Bronchial epithelial cell (primary cell): ENCODE results near the gene PPARD. TPM values are rescaled to one million over a fixed set of nuclear protein-coding genes. Genes with fewer than 3 reads are reported as not detected.

Experiments
- DNase-seq: peaks from one replicate; pipeline ENCODE4 v3.0.0-alpha.2; 2010; ENCODE audit warnings: low read depth
- FAIRE-seq: peaks from 2 replicates; lab custom pipeline; 2011; peaks lifted over from hg19 to GRCh38; lab: Jason Lieb, UNC
- H3K27me3 ChIP-seq: 2 replicates; pipeline ENCODE4 v1.5.1; 2011; ENCODE audit warnings: low read length; ENCODE audit not compliant: control insufficient read depth, insufficient read depth
- H3K36me3 ChIP-seq: 2 replicates; pipeline ENCODE4 v1.5.1; 2011; ENCODE audit warnings: low read length; ENCODE audit not compliant: control insufficient read depth, insufficient read depth
- H3K4me3 ChIP-seq: 2 replicates; pipeline ENCODE4 v1.5.1; 2011; ENCODE audit warnings: mild to moderate bottlenecking, low read depth, low read length, control low read depth
- CTCF ChIP-seq: IDR thresholded peaks from 2 replicates; pipeline ENCODE4 v1.5.1; 2011; ENCODE audit warnings: mild to moderate bottlenecking, moderate library complexity, low read length, control low read depth, inconsistent platforms; ENCODE audit not compliant: insufficient read depth, severe bottlenecking
- total RNA-seq: library from RNA; depleted of rRNA; stranded (reverse); fragments of >200 nt; gene quantifications from 2 replicates; pipeline ENCODE4 v1.2.1, GENCODE V29; 2014

Gene PPARD
- total RNA-seq, 1 donor from 2014 or later, result 10.3 TPM

GRCh38 chr6:35461270-35461669 lies 118.9 kb downstream of the PPARD start:
- DNase-seq (peak; percentile 51), FAIRE-seq (no peak)
- H3K4me3 ChIP-seq, result no peak overlapping the region
- no peak for TF ChIP-seq CTCF
- H3K36me3 ChIP-seq, result peaks cover 39% of the 10 kb centered on the region
- H3K27me3 ChIP-seq, result no peaks in the 10 kb centered on the region

DNA sequence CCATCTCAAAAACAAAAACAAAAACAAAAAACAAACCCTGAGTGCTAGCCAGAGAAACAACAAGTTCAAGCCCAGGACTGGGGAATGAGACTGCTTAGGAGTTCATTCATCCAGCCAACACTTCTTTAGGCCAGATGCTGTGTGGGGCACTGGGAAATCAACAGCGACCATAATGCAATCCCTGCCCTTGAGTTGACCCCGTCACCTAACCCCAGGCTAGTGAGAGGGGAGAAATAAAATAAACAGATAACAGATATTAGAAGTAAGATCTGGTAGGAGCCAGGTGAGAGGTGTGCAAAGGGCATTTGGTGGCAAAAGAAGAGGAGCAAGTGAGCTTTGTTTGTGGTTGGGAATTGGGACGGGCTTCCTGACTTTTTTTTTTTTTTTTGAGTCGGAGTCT lies 120.9 kb downstream of the PPARD start:
- no peak for TF ChIP-seq CTCF
- peaks cover 24% of the 10 kb centered on the region for H3K36me3 ChIP-seq
- no peak overlapping the region for H3K4me3 ChIP-seq
- FAIRE-seq, result no peak
- H3K27me3 ChIP-seq, result no peaks in the 10 kb centered on the region
- no peak for DNase-seq

GRCh38 chr6:35465646-35466045 lies 123.3 kb downstream of the PPARD start:
- H3K27me3 ChIP-seq, result no peaks in the 10 kb centered on the region
- no peak for DNase-seq
- H3K36me3 ChIP-seq, result peaks cover 25% of the 10 kb centered on the region
- no peak overlapping the region for H3K4me3 ChIP-seq
- TF ChIP-seq CTCF, result no peak
- FAIRE-seq, result no peak

- FAIRE-seq, result no peak
- Histone ChIP-seq H3K4me3 (peak within 1 kb of the TSS; percentile 83), H3K27me3 (no peaks in the 10 kb centered on the region), H3K36me3 (peaks cover 25% of the 10 kb centered on the region)
- TF ChIP-seq CTCF, result peak; percentile 100
- DNase-seq, result peak; percentile 93
Observed at GRCh38 chr6:35468181-35468979, 126.0 kb downstream of the PPARD start, which contains the start of gene RPL10A. TSS of gene RPL10A (plus strand) at chr6:35468401. CDS start at chr6:35468435, 34 bp downstream.

DNA sequence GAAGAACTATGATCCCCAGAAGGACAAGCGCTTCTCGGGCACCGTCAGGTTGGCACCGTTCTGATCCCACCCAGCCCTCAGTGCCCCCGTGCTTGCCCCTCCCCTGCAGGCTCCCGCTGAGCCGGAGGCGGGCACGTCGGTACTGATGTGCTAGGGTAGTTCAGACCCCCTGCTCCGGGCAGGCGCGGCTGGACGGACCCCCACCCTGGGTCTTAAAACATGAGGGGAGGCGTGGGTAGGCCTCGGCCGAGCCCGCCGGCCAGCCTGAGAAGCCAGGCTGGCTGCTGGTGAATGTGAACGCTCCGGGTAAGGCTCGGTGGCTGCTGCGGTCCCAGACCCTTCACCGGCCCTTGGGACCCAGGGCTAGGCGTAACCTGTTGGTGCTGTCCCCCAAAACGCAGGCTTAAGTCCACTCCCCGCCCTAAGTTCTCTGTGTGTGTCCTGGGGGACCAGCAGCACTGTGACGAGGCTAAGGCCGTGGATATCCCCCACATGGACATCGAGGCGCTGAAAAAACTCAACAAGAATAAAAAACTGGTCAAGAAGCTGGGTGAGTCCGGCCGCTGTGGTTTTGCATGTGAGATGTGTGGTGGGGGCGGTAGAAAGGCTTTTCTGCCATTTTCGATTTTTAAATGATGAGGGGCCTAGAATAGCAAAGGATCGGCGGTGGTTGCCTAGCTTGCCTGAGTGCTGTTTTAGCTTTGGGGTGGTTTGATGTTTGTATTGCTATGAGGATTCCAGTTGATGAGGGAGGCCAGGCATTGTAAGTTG lies 126.8 kb downstream of the PPARD start:
- H3K4me3 ChIP-seq, result peak overlapping the region; percentile 83
- FAIRE-seq (no peak), DNase-seq (no peak)
- TF ChIP-seq CTCF, result no peak
- H3K36me3 ChIP-seq, result peaks cover 23% of the 10 kb centered on the region
- no peaks in the 10 kb centered on the region for H3K27me3 ChIP-seq
